Fibroblast of skin of left biceps (primary cell): ENCODE results near the gene CACNA2D3.

Experiments
- DNase-seq, 2 experiments: peaks; one replicate each; pipeline ENCODE4 v3.0.0-alpha.2; 2013; ENCODE audit warnings: low read depth in 2 of 2

Gene CACNA2D3

DNA sequence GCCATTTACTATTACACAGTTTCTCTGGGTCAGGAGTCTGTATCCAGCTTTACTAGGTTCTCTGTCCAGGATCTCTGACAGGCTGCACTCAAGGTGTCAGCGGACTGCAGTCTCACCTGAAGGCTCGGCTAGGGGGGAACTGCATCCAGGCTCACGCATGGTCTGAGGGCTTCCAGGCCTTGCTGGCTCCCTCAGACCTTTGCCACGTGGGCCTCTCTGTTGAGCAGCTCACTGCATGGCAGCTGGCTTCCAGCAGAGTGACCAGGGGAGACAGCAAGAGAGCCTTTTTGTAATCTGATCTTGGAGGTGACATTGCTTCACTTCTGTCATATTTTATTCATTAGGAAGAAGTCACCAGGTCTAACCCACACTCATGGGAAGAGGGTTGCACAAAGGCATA, 152.3 kb downstream of the CACNA2D3 start:
- no peak for DNase-seq

DNA sequence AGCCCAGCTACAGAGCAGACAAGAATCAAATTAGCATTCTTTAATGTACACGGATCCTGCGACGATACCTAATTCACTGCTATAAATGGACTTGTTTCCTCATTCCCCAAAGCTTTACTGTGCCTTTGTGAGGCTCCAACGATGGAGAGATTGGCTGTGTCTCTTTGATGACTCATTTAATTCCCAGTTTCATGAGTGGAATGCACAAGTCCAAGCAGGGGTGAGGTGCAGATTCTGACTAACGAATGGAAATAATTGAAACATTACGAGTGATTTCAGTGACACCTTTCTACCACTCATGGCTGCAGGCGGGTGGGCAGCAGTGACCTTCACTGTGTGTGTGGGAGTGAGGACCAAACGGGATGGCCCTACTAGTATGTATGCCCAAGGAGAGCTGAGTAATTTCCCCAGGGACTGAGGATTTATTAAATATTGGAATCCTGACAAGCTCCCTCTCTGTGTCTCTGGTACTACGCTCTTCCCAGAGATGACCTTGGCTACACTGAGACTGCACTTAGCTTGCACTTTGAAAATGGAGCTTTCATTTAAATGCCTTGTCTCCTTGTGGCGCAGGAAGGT, 156.7 kb downstream of the CACNA2D3 start:
- DNase-seq = no peak

DNA sequence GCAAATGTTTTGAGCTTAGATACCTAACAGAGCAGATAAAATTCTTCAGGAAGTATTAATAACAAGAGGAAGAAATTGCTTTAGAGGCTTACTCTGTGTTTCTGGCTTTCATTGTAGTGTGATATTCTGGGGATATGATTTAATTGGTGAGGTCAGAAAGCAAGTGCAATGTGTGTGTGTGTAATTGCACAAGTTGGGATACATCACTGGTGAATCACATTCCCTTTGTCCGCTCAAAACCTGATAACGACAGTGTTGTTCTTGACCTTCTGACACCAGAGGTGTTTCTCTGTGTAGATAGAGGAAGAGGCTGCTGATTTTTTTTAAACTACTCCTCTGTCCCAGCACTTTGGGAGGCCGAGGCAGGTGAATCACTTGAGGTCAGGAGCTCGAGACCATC, 161.1 kb downstream of the CACNA2D3 start:
- no peak for DNase-seq

DNA sequence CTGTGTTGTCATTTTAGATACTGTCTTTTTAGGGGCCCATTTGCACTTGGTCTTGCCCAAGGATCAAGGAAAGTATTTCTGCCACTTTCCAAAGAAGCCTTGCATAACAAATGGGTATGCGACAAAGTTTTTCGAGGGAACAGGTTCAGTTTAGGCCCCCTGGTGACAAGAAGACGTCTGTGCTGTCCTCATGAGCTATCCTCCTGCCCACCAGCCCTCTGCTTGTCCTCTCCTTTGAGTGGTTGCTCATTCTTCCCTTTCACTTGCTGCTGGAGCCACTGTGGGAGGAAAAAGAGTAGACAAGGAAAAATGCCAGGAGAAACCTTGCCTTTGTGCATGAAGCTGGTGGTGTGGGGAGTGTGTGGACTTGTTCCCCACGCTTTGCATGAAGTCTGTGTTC, 171.9 kb downstream of the CACNA2D3 start:
- no peak for DNase-seq

DNA sequence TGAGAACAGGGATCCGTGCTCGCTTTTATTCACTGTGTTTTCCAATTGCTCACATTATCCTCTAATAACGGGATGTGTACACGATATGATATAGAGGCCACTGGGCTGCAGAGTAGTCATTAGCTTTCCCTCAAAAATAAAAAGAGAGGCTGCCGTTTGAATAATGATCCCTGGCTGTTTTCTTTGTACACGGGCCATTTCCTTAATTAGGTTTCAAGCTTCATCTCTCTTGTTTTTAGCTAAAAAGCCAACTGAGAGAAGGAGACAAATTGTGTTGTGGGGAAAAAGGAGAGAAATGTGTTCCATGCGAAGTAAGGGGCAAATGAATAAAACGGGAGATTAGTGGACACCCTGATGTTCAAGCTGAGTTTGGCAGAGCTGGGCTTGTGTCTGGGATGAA, 174.2 kb downstream of the CACNA2D3 start:
- DNase-seq = no peak

DNA sequence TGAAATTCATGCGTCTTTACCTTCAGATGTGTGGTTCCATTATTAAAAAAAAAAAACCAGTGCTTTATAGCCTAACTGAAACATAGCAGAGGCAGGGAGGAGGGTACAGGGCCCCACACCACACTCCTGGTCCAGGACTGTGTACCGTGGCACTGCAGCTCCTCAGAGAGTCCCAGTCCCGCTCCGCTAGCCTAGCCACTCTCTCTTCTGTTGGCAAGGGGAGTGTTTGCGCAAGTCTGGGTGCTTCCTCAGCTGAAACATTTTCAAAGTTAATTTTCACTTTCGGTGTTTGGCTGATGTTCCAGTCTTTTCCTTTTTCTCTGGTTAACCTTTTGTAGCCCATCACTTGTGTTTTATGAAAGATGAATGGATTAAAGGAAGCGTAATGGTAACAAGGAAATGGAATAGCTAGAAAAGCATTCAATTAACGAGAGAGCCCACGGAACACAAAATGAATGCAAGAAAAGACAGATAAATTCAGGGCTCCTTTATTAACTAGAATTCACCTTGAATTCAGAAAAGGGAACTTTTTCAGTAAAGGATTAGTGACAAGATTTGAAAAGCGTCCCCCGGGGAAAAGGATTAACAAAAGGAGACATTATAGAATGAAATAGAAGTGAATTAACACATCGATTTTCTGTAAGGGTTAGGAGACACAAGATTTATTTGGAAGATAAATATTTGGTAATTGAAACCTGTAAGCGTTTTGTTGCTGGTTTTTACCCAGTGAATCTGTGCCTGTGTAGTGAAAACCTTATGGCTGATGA, 177.0 kb downstream of the CACNA2D3 start:
- no peak for DNase-seq

DNA sequence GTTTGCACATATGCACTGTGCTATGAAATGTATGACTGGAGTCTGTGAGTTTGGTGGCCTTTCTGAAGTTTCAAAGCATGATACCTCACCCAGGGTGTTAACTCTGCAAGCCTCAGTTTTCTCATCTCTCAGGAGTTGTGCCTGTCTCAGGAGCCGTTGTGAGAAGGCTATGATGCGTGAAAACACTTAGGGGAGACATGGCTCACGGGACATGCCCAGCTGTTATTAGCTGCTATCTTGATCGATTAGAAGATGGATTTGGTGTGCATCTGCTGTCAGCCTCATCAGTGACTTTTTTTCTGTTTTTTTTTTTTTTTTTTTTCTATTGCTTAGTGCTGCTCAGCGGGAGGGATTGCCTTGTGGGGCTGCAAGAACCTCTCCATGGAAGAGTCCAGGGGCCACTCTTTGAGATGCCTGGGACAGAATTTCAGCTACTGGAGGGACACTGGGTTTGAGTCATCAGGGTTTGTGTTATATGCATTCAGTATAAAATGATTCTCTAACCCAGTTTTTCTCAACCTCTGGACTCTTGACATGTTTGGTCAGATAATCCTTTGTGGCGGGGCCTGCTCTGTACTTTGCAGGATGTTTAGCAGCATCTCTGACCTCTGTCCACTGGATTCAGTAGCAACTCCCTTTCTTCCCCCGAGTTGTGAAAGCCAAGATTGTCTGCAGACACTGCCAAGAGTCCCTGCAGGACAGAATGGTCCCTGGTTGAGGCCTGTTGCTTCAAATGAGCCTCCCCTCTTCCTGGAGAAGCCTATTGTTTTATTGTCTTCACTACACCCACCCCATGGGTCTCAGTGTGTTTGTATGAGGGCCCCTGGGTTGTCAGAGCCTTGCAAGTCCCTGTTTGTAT, 181.4 kb downstream of the CACNA2D3 start:
- no peak for DNase-seq

DNA sequence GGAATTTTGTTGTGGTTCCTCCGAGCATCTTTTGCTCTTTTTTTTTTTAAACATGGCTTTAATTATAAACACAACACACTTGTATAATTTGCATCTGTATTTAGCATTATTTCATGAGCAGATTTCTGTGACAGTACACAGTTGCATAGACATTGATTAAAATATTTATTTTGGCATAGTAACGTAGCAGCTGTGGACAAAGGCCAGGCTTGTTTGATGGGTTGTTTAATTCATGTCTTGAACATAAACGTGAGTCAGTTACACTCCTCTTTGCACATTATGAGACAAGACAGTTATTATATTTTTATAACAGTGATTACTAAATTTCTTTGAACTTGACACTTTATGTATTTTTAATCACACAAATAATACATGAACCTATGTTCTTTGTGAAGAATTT, 182.5 kb downstream of the CACNA2D3 start:
- DNase-seq = no peak

DNA sequence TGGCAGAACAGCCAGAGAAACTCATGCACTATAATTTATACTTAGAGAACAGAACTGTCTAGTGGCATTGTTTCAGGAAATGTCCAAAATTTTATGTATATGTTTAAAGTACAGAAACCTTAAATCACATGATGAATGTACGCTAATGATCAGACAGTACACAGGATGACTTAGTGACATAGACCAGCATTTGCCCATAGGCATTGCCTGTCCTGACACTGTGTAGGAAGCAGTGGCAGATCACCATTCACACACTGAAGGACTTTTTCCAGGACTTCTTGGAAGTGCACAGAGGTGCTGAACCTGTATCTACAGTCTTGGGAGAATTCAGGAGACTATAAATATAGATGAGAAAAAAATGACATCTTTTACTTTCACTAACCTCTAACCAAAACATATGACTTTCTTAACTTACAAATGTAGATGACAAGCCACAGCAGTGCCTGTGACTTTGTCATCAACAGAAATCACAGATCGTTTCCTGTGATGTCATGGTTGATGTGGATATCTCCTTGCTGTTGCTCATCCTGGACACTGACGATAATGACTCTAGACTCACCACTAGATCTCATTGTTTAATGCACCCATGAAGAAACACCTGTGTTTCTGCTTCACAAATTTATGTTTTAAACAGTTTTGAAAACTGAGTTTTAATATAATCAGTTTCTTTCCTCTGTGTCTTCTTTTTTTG, 183.2 kb downstream of the CACNA2D3 start:
- no peak for DNase-seq

DNA sequence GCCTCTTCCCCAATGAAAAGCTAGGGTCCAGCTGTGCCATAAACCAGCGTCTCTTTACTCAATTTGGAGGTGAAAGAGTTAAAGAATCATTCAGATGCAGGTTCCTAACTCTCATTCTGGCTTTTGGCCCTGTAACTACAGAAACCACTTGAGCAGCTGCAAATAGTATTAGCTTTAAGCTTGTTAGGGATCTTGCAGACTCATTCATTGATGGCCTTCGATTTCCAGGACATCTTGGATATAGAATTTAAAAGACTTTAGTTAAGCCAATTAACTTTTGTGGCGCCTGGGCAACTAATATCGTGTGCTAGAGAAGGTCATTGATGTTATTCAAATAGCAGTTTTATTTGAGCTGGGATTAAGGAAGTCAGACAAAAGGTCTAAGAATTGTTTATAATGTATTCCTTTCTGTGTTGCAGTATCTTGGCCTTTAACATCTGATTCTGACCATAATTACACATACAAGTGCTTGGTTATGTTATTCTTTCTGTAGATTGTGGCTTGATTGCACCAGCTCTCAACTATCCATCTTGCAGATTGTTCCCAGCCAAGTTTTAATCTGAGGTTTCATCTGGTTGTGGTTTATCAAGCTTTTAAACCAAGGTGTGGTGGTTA, 185.3 kb downstream of the CACNA2D3 start:
- no peak for DNase-seq

DNA sequence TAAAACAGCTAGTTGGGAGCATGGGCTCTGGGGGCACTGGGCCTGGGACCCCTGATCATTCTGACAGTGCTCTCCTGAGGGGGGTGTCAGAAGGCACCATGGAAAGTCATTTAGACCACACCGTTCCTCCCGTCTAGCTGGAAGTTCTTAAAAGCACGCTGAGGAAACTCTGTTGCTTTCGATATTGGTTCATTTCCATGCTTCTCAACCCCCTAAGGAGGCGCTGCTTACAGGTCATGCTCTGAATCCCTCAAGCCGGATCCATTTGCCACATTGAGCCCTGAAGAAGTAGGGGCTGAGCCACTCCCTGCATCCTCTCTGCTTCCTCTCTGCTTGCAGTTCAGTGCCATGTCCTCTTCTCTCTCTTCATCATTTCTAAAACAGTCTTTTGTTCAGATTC, 187.2 kb downstream of the CACNA2D3 start:
- no peak for DNase-seq

DNA sequence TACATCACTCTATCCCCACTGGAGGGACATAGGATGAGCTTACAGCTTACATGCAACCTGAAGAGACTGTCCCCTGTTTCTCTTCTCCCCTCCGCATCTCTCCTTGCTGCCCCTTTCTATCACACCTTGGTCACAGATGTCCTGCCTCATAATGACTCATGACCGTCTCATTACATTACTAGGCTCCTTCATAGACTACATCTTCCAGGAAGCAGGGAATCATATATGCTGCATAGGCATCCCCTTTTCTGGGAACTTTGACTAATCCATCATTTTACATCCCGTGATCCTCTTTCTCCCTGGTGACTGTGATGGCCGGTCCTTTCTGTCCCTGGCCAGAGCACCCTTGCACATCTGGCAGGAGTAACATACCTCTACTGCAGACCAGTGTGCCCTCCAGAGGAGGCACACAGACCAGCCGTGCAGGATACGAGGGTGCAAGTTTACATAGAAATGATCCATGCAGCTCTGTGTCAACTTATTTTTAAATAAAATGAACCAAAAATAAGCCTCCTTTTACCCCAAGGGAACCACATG, 188.9 kb downstream of the CACNA2D3 start:
- no peak for DNase-seq

DNA sequence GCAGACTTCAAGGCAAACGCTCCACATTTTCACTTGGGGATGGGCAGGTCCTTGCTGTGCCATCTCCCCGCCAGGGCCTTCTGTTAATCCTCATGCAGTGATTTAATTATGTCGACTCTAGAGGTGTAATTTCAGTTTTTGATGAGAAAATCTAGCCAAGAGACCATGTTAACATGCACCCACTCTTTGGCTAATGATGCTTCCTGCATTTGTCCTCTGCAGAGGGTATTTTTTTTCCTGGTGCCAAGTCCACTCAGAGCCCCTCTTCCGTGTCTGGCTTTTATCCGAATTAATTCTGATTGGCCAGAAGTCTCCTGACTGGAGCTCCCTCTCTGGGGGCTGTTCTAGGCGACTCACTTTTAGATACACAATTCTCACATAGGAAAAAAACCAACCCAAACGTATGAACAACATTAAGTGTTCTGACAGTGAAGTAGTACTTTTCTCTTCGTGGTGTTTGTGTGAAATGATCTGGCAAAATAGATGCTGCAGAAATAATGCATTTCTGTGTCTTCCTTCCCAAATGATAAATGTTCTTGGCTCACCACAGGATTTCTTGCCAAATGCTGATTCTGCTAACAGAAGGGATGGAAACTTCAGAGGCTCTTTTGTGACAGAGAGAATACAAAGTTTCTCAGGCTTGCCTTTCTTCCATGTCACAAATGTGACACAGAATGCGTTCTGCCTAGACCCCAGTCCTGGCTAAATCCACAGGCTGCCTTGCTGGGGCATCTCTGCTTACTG, 190.0 kb downstream of the CACNA2D3 start:
- DNase-seq = no peak

DNA sequence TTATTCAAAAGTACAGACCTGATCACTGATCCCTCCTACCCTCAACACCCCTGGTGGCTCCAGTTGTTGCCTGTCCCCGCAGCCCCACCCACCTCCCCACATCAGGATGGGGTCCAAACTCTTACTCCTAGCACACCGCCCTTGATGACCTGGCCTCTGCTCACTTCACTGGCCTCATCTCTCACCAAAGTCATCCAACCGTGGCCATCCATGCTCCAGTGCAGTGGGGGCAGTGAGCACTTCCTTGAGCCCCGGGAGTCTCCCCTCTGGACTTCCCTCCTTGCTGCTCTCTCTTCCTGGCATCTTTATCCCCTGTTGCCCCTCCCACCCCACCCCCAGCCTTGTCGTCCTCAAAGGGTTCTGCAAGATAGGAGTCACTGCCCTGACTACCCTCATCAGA, 191.1 kb downstream of the CACNA2D3 start:
- no peak for DNase-seq

DNA sequence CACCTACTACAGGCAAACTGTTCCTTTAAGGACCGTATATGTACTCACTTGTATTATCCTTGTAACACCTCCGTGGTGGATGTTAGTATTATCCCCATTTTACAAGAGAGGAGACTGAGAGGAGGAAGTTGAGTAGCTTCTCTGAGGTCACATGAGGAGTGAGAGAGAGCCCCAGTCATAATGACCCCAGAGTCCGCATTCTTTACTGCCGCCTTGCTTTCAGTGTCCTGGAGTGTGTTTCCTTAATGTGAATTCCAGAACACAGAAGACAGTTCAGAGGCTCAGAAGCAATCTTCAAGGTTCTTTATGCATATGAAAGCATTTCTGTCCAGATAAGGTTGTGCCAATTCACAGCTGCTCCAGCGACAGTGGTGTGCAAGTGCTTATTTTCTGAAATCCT, 199.2 kb downstream of the CACNA2D3 start:
- DNase-seq = no peak

DNA sequence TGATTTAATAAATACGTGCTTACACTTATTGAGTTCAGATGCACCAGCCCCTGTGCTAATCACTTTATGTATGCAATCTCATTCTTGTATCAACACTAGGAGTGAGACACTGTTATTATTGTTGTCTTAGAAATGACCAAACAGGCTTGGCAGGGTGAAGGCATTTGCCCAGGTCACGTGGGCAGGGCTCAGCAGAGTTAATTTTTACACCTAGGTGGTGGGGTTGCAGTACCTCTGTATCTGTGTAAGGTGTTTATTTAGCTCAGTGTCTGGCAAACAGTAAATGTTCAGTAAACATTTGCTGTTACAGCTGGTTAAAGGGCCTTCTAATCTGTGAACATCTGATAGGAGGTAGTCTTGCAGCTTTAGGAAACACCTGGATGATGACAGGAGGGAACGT, 200.0 kb downstream of the CACNA2D3 start:
- no peak for DNase-seq

DNA sequence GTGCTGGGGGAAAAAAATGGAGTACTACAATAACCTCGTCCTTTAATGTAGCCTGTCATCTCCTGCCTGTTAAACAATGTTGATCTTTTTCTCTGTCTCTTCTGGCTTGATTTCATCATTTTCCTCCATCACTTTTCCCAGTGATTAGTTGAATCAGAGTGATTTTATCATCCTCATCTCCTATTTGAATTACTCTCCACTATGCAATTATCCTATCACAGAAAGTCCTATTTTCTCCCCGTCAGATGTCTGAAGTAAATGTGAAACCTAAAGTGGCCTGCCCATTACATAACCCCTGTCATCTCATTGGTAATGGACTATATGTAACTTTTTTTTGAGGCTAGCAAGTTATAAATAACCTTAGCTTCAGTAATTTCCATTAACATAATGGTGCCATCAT, 201.8 kb downstream of the CACNA2D3 start:
- DNase-seq = no peak

DNA sequence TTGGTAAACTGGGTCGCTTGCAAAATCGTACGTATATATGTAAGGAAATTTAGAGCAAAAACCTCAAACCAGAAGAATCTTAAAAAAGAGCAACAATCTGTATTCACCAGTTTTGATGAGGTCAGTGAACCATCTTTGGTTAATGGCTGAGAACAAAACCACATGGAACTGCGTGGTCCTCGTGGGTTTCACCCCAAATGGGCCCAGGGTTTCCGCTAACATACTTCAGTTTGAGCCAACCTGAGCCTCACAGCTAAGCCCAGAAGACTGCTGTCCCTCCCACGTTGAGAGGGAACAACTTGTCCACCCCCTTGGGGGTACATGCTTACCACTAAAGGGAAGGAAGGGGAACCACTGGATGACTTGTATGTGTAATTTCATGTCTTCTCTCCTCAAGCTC, 204.6 kb downstream of the CACNA2D3 start:
- DNase-seq = no peak

DNA sequence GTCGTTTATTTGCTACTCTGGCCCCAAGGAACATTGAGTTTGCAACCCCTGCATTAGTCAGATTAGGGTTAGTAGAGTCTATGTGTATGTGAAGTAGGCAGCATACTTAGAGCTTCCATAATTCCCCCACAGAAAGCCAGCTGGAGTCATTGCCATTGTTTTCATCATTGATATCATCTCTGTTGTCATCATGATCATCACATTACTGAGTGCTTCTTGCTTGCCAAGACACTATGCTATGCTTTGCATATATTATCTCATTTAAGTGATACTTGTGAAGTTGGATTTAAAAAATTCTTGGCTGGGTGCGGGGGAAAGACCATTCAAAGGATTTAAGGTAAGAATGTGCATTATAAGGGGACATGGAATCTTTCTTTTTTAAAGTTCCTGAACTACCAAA, 209.0 kb downstream of the CACNA2D3 start:
- no peak for DNase-seq

DNA sequence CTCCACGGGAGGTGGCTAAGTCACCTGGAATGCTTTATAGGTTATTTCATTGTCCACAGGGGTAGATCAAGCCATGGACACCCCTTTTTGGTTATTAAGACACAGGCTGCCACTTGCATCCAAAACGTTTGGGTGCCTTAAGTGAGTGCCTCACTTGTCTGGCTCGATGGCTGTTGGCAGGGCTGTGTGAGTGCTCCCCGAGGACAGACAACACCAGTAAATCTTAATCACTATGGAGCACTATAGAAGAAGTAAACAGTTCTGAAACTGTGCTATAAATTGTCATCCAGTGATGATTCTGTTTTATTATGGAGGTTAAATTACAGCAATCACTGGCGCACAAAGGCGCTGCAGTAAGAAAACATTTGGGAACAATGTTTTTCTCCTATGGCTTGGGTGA, 215.5 kb downstream of the CACNA2D3 start:
- DNase-seq = no peak

DNA sequence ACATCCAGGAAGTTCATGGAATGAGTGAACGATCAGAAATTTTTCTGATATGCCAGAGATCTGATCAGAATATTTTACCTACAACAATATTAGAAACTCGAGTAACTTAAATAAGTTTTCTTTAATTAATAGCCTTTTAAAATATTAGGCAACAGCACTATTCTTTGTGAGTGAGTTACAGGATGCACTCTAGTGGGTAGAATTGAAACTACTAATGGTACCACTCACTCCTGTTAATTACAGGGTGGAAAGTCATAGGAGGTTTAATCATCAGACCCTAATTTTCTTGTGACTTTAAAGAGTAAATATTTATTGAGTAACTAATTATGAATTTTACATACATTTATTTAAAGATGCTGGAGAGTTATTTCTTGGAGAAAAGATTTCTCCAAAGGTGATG, 217.3 kb downstream of the CACNA2D3 start:
- no peak for DNase-seq
